ENCODE measurements around the gene MFSD11.

- TF ChIP-seq POLR2A (IDR thresholded peaks at IDR 0.05): no peak
- TF ChIP-seq, protein P1, sequence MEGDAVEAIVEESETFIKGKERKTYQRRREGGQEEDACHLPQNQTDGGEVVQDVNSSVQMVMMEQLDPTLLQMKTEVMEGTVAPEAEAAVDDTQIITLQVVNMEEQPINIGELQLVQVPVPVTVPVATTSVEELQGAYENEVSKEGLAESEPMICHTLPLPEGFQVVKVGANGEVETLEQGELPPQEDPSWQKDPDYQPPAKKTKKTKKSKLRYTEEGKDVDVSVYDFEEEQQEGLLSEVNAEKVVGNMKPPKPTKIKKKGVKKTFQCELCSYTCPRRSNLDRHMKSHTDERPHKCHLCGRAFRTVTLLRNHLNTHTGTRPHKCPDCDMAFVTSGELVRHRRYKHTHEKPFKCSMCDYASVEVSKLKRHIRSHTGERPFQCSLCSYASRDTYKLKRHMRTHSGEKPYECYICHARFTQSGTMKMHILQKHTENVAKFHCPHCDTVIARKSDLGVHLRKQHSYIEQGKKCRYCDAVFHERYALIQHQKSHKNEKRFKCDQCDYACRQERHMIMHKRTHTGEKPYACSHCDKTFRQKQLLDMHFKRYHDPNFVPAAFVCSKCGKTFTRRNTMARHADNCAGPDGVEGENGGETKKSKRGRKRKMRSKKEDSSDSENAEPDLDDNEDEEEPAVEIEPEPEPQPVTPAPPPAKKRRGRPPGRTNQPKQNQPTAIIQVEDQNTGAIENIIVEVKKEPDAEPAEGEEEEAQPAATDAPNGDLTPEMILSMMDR (IDR thresholded peaks at IDR 0.05): no peak
Observed at GRCh38 chr17:76796081-76796480, 58.2 kb downstream of the MFSD11 start.

All from Peyer's patch (tissue), 4 donors.